GM12878 (cell line): ENCODE results near the gene WNT8A. TPM values are rescaled to one million over a fixed set of nuclear protein-coding genes. Genes with fewer than 3 reads are reported as not detected.

Experiments
- ATAC-seq: fragments of 200-7000 bp; cut with Tn5 transposase; 3 replicates; pipeline ENCODE4 v1.9.1; 2020; ENCODE audit warnings: mild to moderate bottlenecking, moderate library complexity
- BruUV-seq: library from RNA; stranded (reverse); fragments of 400-500 nt; replicated peaks from 2 replicates; lab custom pipeline; 2021; lab: Mats Ljungman, UMichigan
- CTCF ChIA-PET: fragments of 300-600 bp; sonication (Branson Sonifier 250); formaldehyde crosslinking; extraction: SDS; loops from one replicate; lab custom pipeline; 2021; ENCODE audit warnings: inconsistent platforms; lab: Yijun Ruan, JAX
- POLR2A ChIA-PET: fragments of 350-600 bp; formaldehyde crosslinking; extraction: SDS; loops from one replicate; lab custom pipeline; 2021; ENCODE audit warnings: inconsistent platforms; lab: Charles Lee
- RAD21 ChIA-PET: fragments of 300-600 bp; sonication (Branson Sonifier 250); formaldehyde crosslinking; loops from one replicate; lab custom pipeline; 2023; ENCODE audit warnings: antibody characterized with exemption; ENCODE audit not compliant: unreplicated experiment; lab: Charles Lee
- SMC1A ChIA-PET: fragments of 300-600 bp; sonication (Branson Sonifier 250); formaldehyde crosslinking; loops from one replicate; lab custom pipeline; 2023; ENCODE audit not compliant: unreplicated experiment, uncharacterized antibody; lab: Charles Lee
- DNase-seq: peaks from one replicate; pipeline ENCODE4 v3.0.0-alpha.2; 2011; ENCODE audit warnings: low read depth, low spot score
- FAIRE-seq: peaks from 3 replicates; lab custom pipeline; 2011; peaks lifted over from hg19 to GRCh38; lab: Jason Lieb, UNC
- H2AFZ ChIP-seq: 2 replicates; pipeline ENCODE4 v1.6.0; 2011; ENCODE audit warnings: low read depth, low read length, control low read depth; ENCODE audit not compliant: control insufficient read depth
- H3K27ac ChIP-seq: 2 replicates; pipeline ENCODE4 v1.5.1; 2011; ENCODE audit warnings: control low read depth; ENCODE audit not compliant: control insufficient read depth, insufficient read depth
- H3K27me3 ChIP-seq, 2 experiments: replicated peaks in 1 of 2; 2 replicates each; pipeline versions ENCODE4 v1.6.0 to v1.6.1; 2011; ENCODE audit warnings: low read length in 1 of 2; ENCODE audit not compliant: control insufficient read depth in 2 of 2, insufficient read depth in 2 of 2
- H3K36me3 ChIP-seq, 2 experiments: 2 replicates each; pipeline ENCODE4 v1.5.1; 2011; ENCODE audit warnings: low read length in 1 of 2; ENCODE audit not compliant: control insufficient read depth in 2 of 2, insufficient read depth in 2 of 2
- H3K4me1 ChIP-seq: 2 replicates; pipeline ENCODE4 v1.6.1; 2011; ENCODE audit warnings: mild to moderate bottlenecking, low read length, moderate library complexity, mixed read lengths; ENCODE audit not compliant: control insufficient read depth, insufficient read depth
- H3K4me2 ChIP-seq: 2 replicates; pipeline ENCODE4 v1.6.0; 2011; ENCODE audit warnings: control low read depth; ENCODE audit not compliant: control insufficient read depth, insufficient read depth
- H3K4me3 ChIP-seq: fragments of 200-600 bp; sonication (generic); 2 replicates; pipeline ENCODE4 v1.5.1; 2016
- H3K79me2 ChIP-seq: 2 replicates; pipeline ENCODE4 v1.6.0; 2011; ENCODE audit warnings: low read length; ENCODE audit not compliant: control insufficient read depth, insufficient read depth
- H3K9ac ChIP-seq: 2 replicates; pipeline ENCODE4 v1.8.0; 2011; ENCODE audit warnings: low read length, control low read depth, mixed read lengths; ENCODE audit not compliant: control insufficient read depth, insufficient read depth
- H3K9me3 ChIP-seq: replicated peaks from 3 replicates; pipeline ENCODE4 v1.5.1; 2011; ENCODE audit warnings: mild to moderate bottlenecking, low read length; ENCODE audit not compliant: control insufficient read depth, insufficient read depth
- H4K20me1 ChIP-seq: 2 replicates; pipeline ENCODE4 v1.6.0; 2011; ENCODE audit not compliant: control insufficient read depth, insufficient read depth
- BMI1 ChIP-seq: fragments of 450-650 bp; IDR thresholded peaks from 2 replicates; pipeline ENCODE4 v1.6.1; 2016; ENCODE audit warnings: mild to moderate bottlenecking, moderate library complexity, borderline replicate concordance
- EZH2 ChIP-seq: IDR thresholded peaks from 2 replicates; pipeline ENCODE4 v1.6.1; 2012; ENCODE audit warnings: low read depth, mild to moderate bottlenecking, control low read depth, inconsistent platforms, low read length, borderline replicate concordance; ENCODE audit not compliant: control insufficient read depth
- HDAC6 ChIP-seq: fragments of 200-600 bp; sonication (generic); IDR thresholded peaks from one replicate; pipeline ENCODE4 v1.8.0; 2017; ENCODE audit warnings: antibody characterized with exemption; ENCODE audit not compliant: unreplicated experiment
- MYB ChIP-seq: fragments of 150-350 bp; IDR thresholded peaks from 2 replicates; pipeline ENCODE4 v1.6.1; 2014; ENCODE audit warnings: mild to moderate bottlenecking, low read depth, low read length, borderline replicate concordance
- NR2C2 ChIP-seq: IDR thresholded peaks from 2 replicates; pipeline ENCODE4 v1.6.1; 2011; ENCODE audit warnings: borderline replicate concordance, low read depth; ENCODE audit not compliant: control insufficient read depth, insufficient read length
- NRF1 ChIP-seq: conservative IDR thresholded peaks from 2 replicates; pipeline ENCODE4 v1.6.1; 2011; ENCODE audit warnings: mild to moderate bottlenecking, low read depth, low read length, improper control_type of control experiment
- POLR2AphosphoS2 ChIP-seq: IDR thresholded peaks from 2 replicates; pipeline ENCODE4 v1.6.1; 2011; ENCODE audit warnings: low read depth, mild to moderate bottlenecking, low read length, improper control_type of control experiment, moderate library complexity
- RAD21 ChIP-seq: IDR thresholded peaks from 2 replicates; pipeline ENCODE4 v1.6.1; 2011; ENCODE audit warnings: mild to moderate bottlenecking, low read depth, low read length, moderate library complexity; ENCODE audit not compliant: insufficient read depth
- SREBF1 ChIP-seq: IDR thresholded peaks from 2 replicates; pipeline ENCODE4 v1.6.1; 2012; ENCODE audit warnings: mild to moderate bottlenecking, low read length
- STAT1 ChIP-seq: fragments of 450-650 bp; conservative IDR thresholded peaks from 2 replicates; pipeline ENCODE4 v1.6.1; 2014; ENCODE audit warnings: antibody characterized with exemption, mild to moderate bottlenecking
- WGBS: methylation state at CpG from one replicate; pipeline ENCODE4 v1.1.6; 2016; ENCODE audit warnings: low lambda C conversion rate; ENCODE audit not compliant: insufficient replicate concordance, insufficient coverage; ENCODE audit errors: missing lambda C conversion rate; 5-methylcytosine and 5-hydroxymethylcytosine counted together
- in situ Hi-C: fragments of 300-500 bp; cut with MboI; formaldehyde crosslinking; loops from 9 replicates; pipeline ENCODE4 v1.14.3; 2018; ENCODE audit warnings: mixed read lengths
- intact Hi-C: fragments of 100-400 bp; cut with micrococcal nuclease; formaldehyde crosslinking; loops from one replicate; pipeline ENCODE4 v1.14.2; 2022; ENCODE audit not compliant: unreplicated experiment
- polyA plus RNA-seq, 11 experiments: library from polyadenylated mRNA; depleted of rRNA in 4 of 11; unstranded in 6 of 11; stranded (reverse) in 5 of 11; fragments of >200 nt; fragmentation: Nextera tagmentation in 4 of 11; fragmentation: Illumina TruSeq in 1 of 11; extraction: Ambion mirVana in 4 of 11; extraction: Trizol in 1 of 11; gene quantifications; 1 replicate in 1 of 11; 2 replicates in 10 of 11; pipeline versions ENCODE4 v1.2.1 to v1.2.3, GENCODE V29; 2011 to 2016; ENCODE audit warnings: inconsistent platforms in 2 of 11, missing spikeins in 2 of 11, low read depth in 1 of 11
- total RNA-seq, 4 experiments: library from RNA; depleted of rRNA in 3 of 4; stranded (reverse); fragments of >200 nt in 3 of 4; fragmentation: Illumina TruSeq in 1 of 4; extraction: Trizol in 1 of 4; gene quantifications; 2 replicates each; pipeline versions ENCODE4 v1.2.1 to v1.2.3, GENCODE V29; 2013 to 2021

Gene WNT8A
- total and polyA plus RNA-seq, 10 of the 15 experiments (the other 5 are each of a cell fraction or from before 2014, with no cell fraction given) = not detected

DNA sequence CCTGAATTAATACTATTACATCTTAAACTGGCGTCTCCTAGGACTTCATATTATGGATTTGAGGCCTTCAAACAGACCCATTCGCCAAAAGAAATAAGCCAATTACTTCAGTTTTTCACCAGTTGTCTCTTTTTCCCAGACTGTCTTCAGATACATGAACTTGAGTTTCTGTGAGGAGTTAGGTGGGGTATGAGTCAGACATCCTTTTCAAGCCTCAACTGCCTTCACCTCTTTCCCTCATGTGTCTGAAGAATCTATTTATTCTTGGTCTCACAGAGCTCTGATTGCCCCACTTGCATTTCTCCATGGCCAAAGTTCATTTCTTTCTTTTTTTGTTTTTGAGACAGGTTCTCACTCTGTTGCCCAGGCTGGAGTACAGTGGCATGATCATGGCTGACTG lies 12.5 kb downstream of the WNT8A start (continued):
- TF ChIP-seq MYB = no peak
- TF ChIP-seq EZH2 = no peak
- TF ChIP-seq SREBF1 = no peak
- no peak for TF ChIP-seq BMI1
- TF ChIP-seq RAD21 = no peak
- no peak for TF ChIP-seq HDAC6
- no peak for TF ChIP-seq NRF1
- TF ChIP-seq NR2C2 = no peak
- TF ChIP-seq, all 136 proteins: peak for 0

GRCh38 chr5:138096997-138097828 lies 13.4 kb downstream of the WNT8A start:
- H3K79me2 ChIP-seq = no peaks in the 10 kb centered on the region
- CTCF ChIA-PET = interaction anchor here (1.0 kb wide), 1 partner anchor 28 kb away, joined by 3 read pairs; no protein-coding TSS in a partner anchor
- DNase-seq (no peak), FAIRE-seq (no peak), ATAC-seq (no peak)
- no peak overlapping the region for H3K4me2 ChIP-seq
- no TSS peak for BruUV-seq
- no peak overlapping the region for H3K9ac ChIP-seq
- H3K4me1 ChIP-seq = no peaks in the 10 kb centered on the region
- no peak overlapping the region for H2AFZ ChIP-seq
- H3K27me3 ChIP-seq = no peaks in the 10 kb centered on the region
- RAD21 ChIA-PET = no interaction called here
- POLR2A ChIA-PET = no interaction called here
- in situ Hi-C loops = loop anchor here (25.0 kb wide), 1 partner anchor 760 kb away; no protein-coding TSS in a partner anchor
- no peaks in the 10 kb centered on the region for H3K9me3 ChIP-seq
- no peaks in the 10 kb centered on the region for H3K36me3 ChIP-seq
- SMC1A ChIA-PET = interaction anchor here (0.7 kb wide), 1 partner anchor 10 kb away, joined by 3 read pairs; no protein-coding TSS in a partner anchor
- H4K20me1 ChIP-seq = no peaks in the 10 kb centered on the region
- WGBS = 60% methylated on average over 11 of the region's 11 CpGs
- no peak overlapping the region for H3K27ac ChIP-seq
- TF ChIP-seq POLR2AphosphoS2 = no peak
- no peak for TF ChIP-seq STAT1
- no peak overlapping the region for H3K4me3 ChIP-seq
- intact Hi-C loops = no loop called here
